ENCODE results near the gene RPS6KA2.

The RPS6KA2 gene

DNA sequence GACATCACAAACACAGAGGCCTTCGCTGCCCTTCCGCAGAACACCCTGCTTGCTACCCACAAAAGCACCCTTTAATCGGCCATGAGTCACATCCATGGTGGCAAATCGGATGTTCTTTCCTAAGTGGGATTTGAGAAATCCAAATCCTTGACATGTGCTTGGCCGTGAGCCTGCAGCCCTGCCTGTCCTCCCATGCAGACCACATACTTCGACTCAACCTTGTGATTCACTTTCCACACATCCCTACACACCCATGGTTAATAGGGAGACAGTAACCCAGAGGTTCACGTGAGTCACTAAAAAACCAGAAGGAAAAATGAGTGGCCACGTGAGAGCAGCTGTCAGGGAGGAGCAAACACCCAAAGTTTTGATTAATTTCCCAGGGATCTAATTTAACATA, 59.9 kb downstream of the RPS6KA2 start:
- H3K4me3 ChIP-seq (ENCODE audit: low read length): no peak overlapping the region
- no peaks in the 10 kb centered on the region for H3K4me1 ChIP-seq (ENCODE audit: control insufficient read depth, insufficient read depth, low read length)
- H3K27me3 ChIP-seq (ENCODE audit: control insufficient read depth, insufficient read depth, low read length): no peaks in the 10 kb centered on the region
- H3K9ac ChIP-seq (ENCODE audit: low read length): no peak overlapping the region
- H3K36me3 ChIP-seq (ENCODE audit: control insufficient read depth, insufficient read depth, low read length): no peaks in the 10 kb centered on the region
- no peaks in the 10 kb centered on the region for H3K9me3 ChIP-seq (ENCODE audit: control insufficient read depth, low read length)

DNA sequence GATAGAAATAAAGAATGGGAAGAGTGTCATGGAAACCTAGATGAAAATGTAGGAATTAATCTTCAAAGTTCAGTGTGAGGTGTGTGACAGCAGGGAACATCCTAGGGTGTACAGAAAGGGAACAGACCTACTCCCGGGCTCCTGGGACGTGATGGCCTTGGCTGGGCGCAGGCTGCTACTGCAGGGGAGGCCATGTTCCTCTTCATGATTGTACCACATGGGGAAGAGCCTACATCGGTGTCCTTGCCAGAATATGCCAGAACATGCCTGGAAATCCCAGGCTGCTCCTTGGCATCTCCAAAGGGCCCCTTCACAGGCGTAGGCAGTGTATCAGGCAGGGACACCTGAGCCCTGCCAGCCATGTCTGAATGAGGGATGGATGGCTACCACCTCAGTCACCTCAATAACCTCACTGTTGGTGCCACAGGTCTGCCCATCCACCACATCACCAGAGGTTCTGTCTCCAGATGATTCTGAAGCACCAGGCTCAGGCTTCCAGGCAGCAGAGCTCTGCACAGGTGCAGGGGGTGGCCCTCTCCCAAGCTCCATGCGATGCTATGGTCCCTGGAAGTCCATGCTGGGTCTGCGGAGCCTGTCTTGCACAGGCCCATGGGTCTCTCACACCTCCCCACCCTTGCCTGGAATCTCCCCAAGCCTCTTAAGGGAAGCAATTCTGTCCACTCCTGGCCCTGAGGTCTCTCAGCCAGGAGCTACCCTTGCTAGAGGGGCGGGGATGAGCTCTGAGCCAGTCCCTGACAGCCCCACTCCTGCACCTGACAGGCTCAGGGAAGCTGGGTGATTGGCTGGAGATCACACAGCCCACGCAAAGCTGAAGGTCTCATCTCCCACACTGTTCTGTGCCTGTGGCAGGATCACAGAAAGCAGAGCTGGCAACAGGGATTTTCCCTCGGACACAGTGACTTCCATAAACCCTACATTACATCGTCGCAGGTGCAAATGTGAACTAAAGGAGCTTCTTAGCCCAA, 60.7 kb downstream of the RPS6KA2 start:
- H3K9ac ChIP-seq (ENCODE audit: low read length): no peak overlapping the region
- no peaks in the 10 kb centered on the region for H3K9me3 ChIP-seq (ENCODE audit: control insufficient read depth, low read length)
- H3K27me3 ChIP-seq (ENCODE audit: control insufficient read depth, insufficient read depth, low read length): no peaks in the 10 kb centered on the region
- no peaks in the 10 kb centered on the region for H3K36me3 ChIP-seq (ENCODE audit: control insufficient read depth, insufficient read depth, low read length)
- H3K4me3 ChIP-seq (ENCODE audit: low read length): no peak overlapping the region
- no peaks in the 10 kb centered on the region for H3K4me1 ChIP-seq (ENCODE audit: control insufficient read depth, insufficient read depth, low read length)

DNA sequence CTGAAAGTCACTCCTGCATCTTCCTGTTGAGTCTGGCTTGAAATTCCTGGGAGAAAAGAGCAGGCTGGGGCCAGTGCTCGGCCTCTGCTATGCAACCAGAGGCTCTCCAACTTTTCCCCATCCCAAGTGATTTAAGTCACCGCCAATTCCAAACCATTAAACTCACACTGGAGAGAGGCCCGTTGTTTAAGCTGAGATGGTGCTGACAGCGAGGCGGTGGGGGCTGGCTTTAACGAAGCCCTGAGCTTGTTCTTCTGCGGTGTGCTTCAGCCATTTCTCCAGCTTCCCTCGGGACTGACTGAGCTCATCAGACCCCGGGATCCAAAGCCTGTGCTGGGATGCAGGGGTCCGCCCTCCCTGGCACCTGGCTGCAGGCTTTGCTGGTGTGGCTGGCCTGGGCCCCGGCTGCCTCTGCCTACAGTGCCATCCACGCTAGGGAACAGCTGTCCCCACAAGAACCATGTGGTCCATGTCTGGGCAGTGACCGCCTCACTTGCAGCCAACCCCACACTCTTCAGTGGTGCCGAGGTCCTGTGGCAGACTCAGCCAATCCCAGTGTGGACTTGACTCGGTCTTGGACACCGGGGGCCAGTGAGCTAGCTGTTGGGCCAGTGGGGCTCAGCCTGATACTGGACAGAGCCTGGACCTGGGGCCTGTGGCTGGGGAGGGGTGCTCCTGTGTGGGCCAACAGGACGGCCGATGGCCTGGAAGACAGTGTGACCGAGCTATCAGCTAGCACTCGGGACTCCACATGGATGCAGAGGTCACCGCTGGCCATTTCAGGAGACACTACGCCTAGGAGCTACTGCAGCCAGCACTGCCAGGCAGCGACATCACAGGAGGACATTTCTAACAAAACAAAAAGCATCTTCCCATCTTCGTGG, 61.7 kb downstream of the RPS6KA2 start:
- H3K27me3 ChIP-seq (ENCODE audit: control insufficient read depth, insufficient read depth, low read length): no peaks in the 10 kb centered on the region
- no peaks in the 10 kb centered on the region for H3K36me3 ChIP-seq (ENCODE audit: control insufficient read depth, insufficient read depth, low read length)
- no peaks in the 10 kb centered on the region for H3K9me3 ChIP-seq (ENCODE audit: control insufficient read depth, low read length)
- no peak overlapping the region for H3K9ac ChIP-seq (ENCODE audit: low read length)
- H3K4me1 ChIP-seq (ENCODE audit: control insufficient read depth, insufficient read depth, low read length): no peaks in the 10 kb centered on the region
- H3K4me3 ChIP-seq (ENCODE audit: low read length): no peak overlapping the region

DNA sequence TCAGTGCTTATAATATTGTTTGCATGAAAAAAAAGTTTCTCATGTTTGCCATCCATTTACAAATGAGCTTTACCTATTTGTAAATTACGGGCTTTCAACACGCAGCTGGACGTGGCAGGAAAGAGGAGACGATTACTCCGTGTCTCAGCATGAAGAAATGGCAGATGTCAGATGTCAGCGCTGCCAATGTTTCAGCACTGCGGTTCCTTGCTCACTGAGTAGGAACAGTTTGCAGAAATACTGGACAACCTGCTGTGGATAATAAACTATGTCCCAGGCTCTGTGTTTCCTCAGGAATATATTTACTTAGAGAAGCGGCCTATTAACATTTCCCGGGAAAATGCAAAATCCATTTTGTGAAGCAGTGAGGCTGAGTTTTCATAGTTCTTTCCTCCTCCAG, 63.2 kb downstream of the RPS6KA2 start:
- H3K27me3 ChIP-seq (ENCODE audit: control insufficient read depth, insufficient read depth, low read length): no peaks in the 10 kb centered on the region
- H3K9me3 ChIP-seq (ENCODE audit: control insufficient read depth, low read length): no peaks in the 10 kb centered on the region
- no peaks in the 10 kb centered on the region for H3K4me1 ChIP-seq (ENCODE audit: control insufficient read depth, insufficient read depth, low read length)
- H3K36me3 ChIP-seq (ENCODE audit: control insufficient read depth, insufficient read depth, low read length): no peaks in the 10 kb centered on the region
- no peak overlapping the region for H3K9ac ChIP-seq (ENCODE audit: low read length)
- no peak overlapping the region for H3K4me3 ChIP-seq (ENCODE audit: low read length)

DNA sequence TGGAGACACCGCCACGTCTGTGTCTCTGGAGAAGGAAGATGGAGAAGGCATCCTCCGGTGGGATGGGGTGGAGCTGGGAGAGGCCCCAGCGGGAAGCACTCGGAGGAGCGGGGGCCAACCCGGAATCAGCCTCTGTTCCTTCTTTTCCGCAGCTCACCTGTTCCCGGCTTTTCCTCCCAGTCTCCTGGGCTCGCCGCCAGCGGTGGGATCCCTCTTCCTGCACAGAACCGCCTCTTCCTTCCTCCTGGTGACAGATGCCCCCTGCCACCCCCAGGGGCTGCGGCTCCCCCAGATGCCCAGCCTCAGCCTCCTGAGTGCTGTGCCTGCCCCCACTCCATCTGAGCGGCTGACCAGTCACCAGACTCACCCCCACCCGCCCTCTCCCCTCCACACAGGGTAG, 63.9 kb downstream of the RPS6KA2 start:
- no peak overlapping the region for H3K9ac ChIP-seq (ENCODE audit: low read length)
- H3K4me1 ChIP-seq (ENCODE audit: control insufficient read depth, insufficient read depth, low read length): no peaks in the 10 kb centered on the region
- H3K9me3 ChIP-seq (ENCODE audit: control insufficient read depth, low read length): no peaks in the 10 kb centered on the region
- H3K27me3 ChIP-seq (ENCODE audit: control insufficient read depth, insufficient read depth, low read length): no peaks in the 10 kb centered on the region
- H3K36me3 ChIP-seq (ENCODE audit: control insufficient read depth, insufficient read depth, low read length): no peaks in the 10 kb centered on the region
- H3K4me3 ChIP-seq (ENCODE audit: low read length): no peak overlapping the region

DNA sequence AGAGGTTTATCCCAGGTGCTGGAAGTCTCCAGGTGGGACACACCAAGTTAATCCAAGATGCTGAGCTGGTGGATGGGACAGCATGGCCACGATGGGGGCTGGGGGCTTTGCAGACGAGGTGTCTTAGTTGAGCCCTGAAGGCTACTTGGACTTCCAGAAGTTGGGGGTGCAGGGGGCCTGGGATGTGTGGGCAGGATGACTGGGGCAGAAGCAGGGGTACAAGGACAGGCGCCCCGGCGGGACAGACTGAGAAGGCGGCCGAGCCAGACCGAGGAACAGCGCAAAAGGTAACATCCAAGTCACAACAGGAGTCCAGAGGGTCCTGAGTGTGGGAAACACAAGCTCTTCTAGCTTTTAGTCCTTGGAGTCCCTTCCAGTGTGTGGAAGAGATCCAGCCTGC, 64.3 kb downstream of the RPS6KA2 start:
- Histone ChIP-seq H3K4me1 (ENCODE audit: control insufficient read depth, insufficient read depth, low read length) (no peaks in the 10 kb centered on the region), H3K9me3 (ENCODE audit: control insufficient read depth, low read length) (no peaks in the 10 kb centered on the region), H3K27me3 (ENCODE audit: control insufficient read depth, insufficient read depth, low read length) (no peaks in the 10 kb centered on the region), H3K4me3 (ENCODE audit: low read length) (no peak overlapping the region), H3K36me3 (ENCODE audit: control insufficient read depth, insufficient read depth, low read length) (no peaks in the 10 kb centered on the region), H3K9ac (ENCODE audit: low read length) (no peak overlapping the region)

DNA sequence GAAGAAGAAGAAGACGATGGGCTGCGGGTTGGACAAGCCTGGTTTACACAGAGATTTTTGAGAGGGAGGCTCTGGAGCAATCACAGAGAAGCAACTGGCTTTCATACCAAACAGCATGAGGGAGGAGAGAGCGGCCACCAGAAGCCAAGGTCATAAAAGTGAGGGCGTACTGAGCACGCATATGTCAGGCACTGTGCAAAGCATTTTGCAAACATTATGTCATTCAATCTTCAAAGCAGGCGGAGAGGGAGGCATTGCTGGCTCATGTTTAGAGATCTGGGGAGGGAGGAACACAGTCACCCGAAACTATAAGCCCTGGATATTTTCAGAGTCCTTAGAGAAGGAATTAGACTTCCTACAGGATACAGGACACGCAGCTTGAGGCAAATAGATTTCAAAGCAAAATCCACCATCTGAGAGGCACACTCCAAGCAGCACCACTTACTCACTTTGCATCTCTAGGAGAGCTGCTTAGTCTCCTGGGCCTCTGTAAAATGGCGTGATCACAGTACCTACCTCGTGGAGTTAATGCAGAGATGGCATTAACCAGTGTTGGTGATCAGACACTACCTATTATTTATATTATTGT, 65.2 kb downstream of the RPS6KA2 start:
- no peak overlapping the region for H3K9ac ChIP-seq (ENCODE audit: low read length)
- H3K36me3 ChIP-seq (ENCODE audit: control insufficient read depth, insufficient read depth, low read length): no peaks in the 10 kb centered on the region
- H3K4me3 ChIP-seq (ENCODE audit: low read length): no peak overlapping the region
- no peaks in the 10 kb centered on the region for H3K9me3 ChIP-seq (ENCODE audit: control insufficient read depth, low read length)
- no peaks in the 10 kb centered on the region for H3K27me3 ChIP-seq (ENCODE audit: control insufficient read depth, insufficient read depth, low read length)
- peaks cover under 1% of the 10 kb centered on the region for H3K4me1 ChIP-seq (ENCODE audit: control insufficient read depth, insufficient read depth, low read length)

DNA sequence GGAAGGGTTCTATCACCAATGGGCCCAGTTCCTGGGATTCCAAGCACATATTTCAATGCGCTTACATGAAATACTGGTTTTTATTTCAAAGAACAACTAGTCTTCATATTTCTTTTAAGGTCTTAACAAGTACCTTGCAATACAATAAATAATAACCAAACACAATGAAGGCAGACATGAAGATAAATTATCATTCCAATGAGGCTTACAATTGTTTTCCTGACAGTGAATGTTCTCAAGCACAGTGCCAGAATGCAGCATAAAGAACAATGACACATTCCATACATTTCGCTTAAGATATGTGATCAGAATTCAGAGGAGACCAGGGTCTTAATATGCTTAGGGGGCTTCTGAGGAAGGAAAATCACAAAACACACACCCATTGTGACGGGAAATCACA, 66.8 kb downstream of the RPS6KA2 start:
- H3K9me3 ChIP-seq (ENCODE audit: control insufficient read depth, low read length): no peaks in the 10 kb centered on the region
- H3K27me3 ChIP-seq (ENCODE audit: control insufficient read depth, insufficient read depth, low read length): no peaks in the 10 kb centered on the region
- no peaks in the 10 kb centered on the region for H3K36me3 ChIP-seq (ENCODE audit: control insufficient read depth, insufficient read depth, low read length)
- H3K4me3 ChIP-seq (ENCODE audit: low read length): no peak overlapping the region
- no peak overlapping the region for H3K9ac ChIP-seq (ENCODE audit: low read length)
- H3K4me1 ChIP-seq (ENCODE audit: control insufficient read depth, insufficient read depth, low read length): peaks cover 11% of the 10 kb centered on the region

DNA sequence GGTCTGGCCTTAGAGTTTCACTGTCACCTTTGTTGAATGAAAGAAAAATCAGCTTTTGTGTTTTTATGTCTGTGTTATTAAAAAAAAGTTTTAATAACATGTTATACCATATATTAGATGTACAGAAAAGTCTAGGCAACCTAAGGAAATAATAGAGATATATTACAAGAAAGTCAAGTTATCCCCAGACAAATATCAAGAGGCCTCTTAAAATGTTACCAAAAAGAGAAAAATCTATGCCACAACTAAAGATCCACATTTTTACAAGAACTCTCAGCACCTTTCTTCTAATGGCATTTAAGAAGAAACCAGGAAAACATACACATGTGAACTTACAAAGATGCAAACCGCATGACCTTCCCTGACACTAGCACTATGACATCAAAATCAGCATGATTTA, 67.4 kb downstream of the RPS6KA2 start:
- peaks cover 11% of the 10 kb centered on the region for H3K4me1 ChIP-seq (ENCODE audit: control insufficient read depth, insufficient read depth, low read length)
- no peaks in the 10 kb centered on the region for H3K9me3 ChIP-seq (ENCODE audit: control insufficient read depth, low read length)
- no peaks in the 10 kb centered on the region for H3K36me3 ChIP-seq (ENCODE audit: control insufficient read depth, insufficient read depth, low read length)
- H3K9ac ChIP-seq (ENCODE audit: low read length): no peak overlapping the region
- H3K27me3 ChIP-seq (ENCODE audit: control insufficient read depth, insufficient read depth, low read length): no peaks in the 10 kb centered on the region
- H3K4me3 ChIP-seq (ENCODE audit: low read length): no peak overlapping the region

DNA sequence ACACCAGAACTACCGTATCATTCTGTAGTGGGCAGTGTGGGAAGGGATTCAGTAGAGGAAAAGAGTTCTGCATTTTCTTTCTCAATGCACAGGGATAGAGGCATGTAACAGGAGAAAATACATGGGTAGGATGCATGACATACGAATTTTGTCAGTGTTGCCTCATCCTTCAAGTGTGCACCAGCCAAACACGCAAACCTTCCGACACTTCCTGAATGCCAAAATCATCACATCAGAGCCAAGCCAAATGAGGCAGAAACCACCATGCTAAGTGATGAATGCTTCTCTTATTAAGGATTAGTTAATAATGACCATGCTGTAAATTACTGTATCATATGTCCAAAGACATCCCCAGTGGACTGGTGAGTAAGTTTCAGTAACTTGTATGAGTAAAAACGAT, 67.8 kb downstream of the RPS6KA2 start:
- peaks cover 11% of the 10 kb centered on the region for H3K4me1 ChIP-seq (ENCODE audit: control insufficient read depth, insufficient read depth, low read length)
- H3K9ac ChIP-seq (ENCODE audit: low read length): no peak overlapping the region
- no peak overlapping the region for H3K4me3 ChIP-seq (ENCODE audit: low read length)
- H3K27me3 ChIP-seq (ENCODE audit: control insufficient read depth, insufficient read depth, low read length): no peaks in the 10 kb centered on the region
- H3K9me3 ChIP-seq (ENCODE audit: control insufficient read depth, low read length): no peaks in the 10 kb centered on the region
- H3K36me3 ChIP-seq (ENCODE audit: control insufficient read depth, insufficient read depth, low read length): no peaks in the 10 kb centered on the region

DNA sequence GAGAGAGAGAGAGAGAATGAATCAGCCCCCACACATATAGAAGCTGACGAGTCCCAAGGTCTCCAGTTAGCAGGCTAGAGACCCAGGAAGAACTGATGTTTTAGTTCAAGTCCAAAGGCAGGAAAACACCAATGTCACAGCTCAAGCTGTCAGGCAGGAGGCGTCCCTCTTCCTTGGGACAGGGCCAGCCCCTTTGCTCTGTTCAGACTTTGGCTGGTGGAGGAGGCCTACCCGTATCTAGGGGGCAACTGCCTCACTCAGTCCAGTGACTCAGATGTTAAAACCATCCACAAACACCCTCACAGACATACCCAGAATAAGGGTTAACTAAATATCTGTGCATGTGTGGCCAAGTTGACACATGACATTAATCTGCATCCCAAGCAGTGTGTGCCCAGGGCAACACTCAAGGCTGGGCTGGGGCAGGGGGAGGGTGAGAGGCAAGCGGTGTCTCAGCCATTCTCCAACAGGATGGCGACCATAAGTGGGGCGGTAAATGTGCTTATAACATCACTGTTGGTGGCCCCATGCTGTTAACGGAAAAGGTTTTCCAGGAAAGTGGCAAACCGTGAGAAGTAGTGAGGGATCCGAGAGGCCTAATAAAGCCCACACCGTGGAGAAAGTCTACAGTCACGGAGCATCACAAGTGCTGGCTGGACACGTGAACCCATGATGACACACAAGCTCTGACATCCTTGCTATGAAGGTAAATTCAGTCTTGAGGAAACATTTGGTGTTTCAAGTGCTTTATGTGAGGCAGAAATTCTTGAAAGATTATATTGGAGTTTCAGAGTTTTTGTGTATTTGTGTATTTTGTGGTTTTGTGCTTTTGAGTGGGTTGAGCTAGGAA, 68.7 kb downstream of the RPS6KA2 start:
- Histone ChIP-seq H3K27me3 (ENCODE audit: control insufficient read depth, insufficient read depth, low read length) (no peaks in the 10 kb centered on the region), H3K4me1 (ENCODE audit: control insufficient read depth, insufficient read depth, low read length) (peaks cover 11% of the 10 kb centered on the region)

More for the DNA sequence above, 68.7 kb downstream of the RPS6KA2 start:
- Histone ChIP-seq H3K36me3 (ENCODE audit: control insufficient read depth, insufficient read depth, low read length) (no peaks in the 10 kb centered on the region), H3K9me3 (ENCODE audit: control insufficient read depth, low read length) (no peaks in the 10 kb centered on the region), H3K9ac (ENCODE audit: low read length) (no peak overlapping the region), H3K4me3 (ENCODE audit: low read length) (no peak overlapping the region)
